HEK293T (cell line): ENCODE results near the gene ITGB1.

Source experiments
- ARNT ChIP-seq: fragments of 450-650 bp; IDR thresholded peaks from 2 replicates; pipeline ENCODE4 v1.6.1; 2017; ENCODE audit warnings: mild to moderate bottlenecking
- BHLHE40 ChIP-seq: fragments of 450-650 bp; IDR thresholded peaks from 2 replicates; pipeline ENCODE4 v1.6.1; 2016; ENCODE audit warnings: mild to moderate bottlenecking, moderate library complexity, borderline replicate concordance
- CTBP1 ChIP-seq: fragments of 450-650 bp; IDR thresholded peaks from 2 replicates; pipeline ENCODE4 v1.6.1; 2016; ENCODE audit warnings: borderline replicate concordance
- ELF4 ChIP-seq: fragments of 450-650 bp; IDR thresholded peaks from 2 replicates; pipeline ENCODE4 v1.6.1; 2017; ENCODE audit warnings: antibody characterized with exemption
- FOXA1 ChIP-seq: fragments of 450-650 bp; IDR thresholded peaks from 2 replicates; pipeline ENCODE4 v1.6.1; 2016; ENCODE audit warnings: mild to moderate bottlenecking
- HDGF ChIP-seq: fragments of 450-650 bp; IDR thresholded peaks from 2 replicates; pipeline ENCODE4 v1.6.1; 2017; ENCODE audit warnings: antibody characterized with exemption, borderline replicate concordance
- NFRKB ChIP-seq: fragments of 450-650 bp; IDR thresholded peaks from 2 replicates; pipeline ENCODE4 v1.6.1; 2016; ENCODE audit warnings: mild to moderate bottlenecking, moderate library complexity
- SP1 ChIP-seq: fragments of 450-650 bp; IDR thresholded peaks from 2 replicates; pipeline ENCODE4 v1.6.1; 2017
- TARDBP ChIP-seq: fragments of 450-650 bp; IDR thresholded peaks from 2 replicates; pipeline ENCODE4 v1.6.1; 2016
- ZNF384 ChIP-seq: fragments of 450-650 bp; IDR thresholded peaks from 2 replicates; pipeline ENCODE4 v1.6.1; 2016

DNA sequence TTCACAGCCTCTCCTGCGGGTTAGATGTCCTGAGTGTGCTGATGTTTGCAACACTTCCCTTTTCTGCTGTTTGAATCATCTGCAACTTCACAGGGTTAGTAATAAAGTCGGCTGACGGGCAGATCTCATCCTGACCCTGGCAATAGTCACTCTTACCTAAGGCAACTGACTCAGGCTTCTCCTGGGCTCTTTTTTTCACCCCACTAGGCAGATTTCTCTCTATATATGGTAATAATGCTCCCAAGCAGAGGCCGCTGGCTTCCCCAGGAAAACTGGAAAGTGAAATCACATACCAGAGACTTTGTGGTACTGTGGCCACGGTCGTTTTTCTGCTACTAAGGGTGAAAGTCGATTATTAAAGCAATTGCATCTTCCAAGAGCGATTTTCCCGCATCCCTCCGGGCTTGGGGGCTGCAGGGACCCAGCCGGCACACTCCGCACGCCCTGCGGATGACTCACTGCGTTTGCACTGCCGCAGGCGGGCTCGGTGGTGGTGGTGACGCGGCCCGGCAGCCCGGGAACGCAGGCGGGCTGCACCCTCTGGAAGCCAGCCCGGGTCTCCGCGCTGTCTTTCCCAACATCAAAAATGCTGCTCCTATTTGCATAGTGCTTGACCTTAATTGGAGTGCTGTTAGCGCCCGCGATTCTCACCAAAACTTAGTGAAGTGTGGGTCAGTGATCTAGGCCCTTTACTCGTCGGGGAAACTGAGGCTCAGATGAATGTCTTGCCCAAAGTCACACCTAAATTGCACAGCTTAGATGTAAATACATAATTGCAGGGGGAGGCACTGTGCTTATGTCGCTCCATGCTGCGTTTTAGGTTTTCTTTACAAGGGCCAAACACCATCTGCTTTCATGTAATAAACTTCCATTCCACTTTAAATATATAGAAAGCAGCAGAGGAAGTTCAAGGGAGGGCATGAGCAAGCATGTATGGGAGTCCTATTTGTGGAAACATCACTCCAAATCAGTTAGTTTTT lies 47.6 kb upstream of the ITGB1 start:
- no peak for TF ChIP-seq NFRKB
- no peak for TF ChIP-seq FOXA1
- TF ChIP-seq TARDBP: no peak
- no peak for TF ChIP-seq SP1
- no peak for TF ChIP-seq ELF4
- no peak for TF ChIP-seq CTBP1
- no peak for TF ChIP-seq ZNF384
- TF ChIP-seq HDGF: no peak
- no peak for TF ChIP-seq ARNT
- TF ChIP-seq BHLHE40: no peak
